GM12891 (cell line): ENCODE data around the gene NELFB.

Experiments used
- PAX5 ChIP-seq: IDR thresholded peaks from 2 replicates; pipeline ENCODE4 v1.6.1; 2011; ENCODE audit warnings: low read length, moderate library complexity, mild to moderate bottlenecking; ENCODE audit not compliant: insufficient read depth, severe bottlenecking
- POLR2AphosphoS5 ChIP-seq: IDR thresholded peaks from 2 replicates; pipeline ENCODE4 v1.6.1; 2011; ENCODE audit warnings: low read depth, low read length, control low read depth
- TAF1 ChIP-seq: IDR thresholded peaks from 2 replicates; pipeline ENCODE4 v1.6.1; 2011; ENCODE audit warnings: low read depth, low read length, control low read depth

- TF ChIP-seq POLR2AphosphoS5 (no peak), TAF1 (no peak), PAX5 (no peak)
These were observed 7.3 kb upstream of the NELFB start for GRCh38 chr9:137247916-137248175.
